ENCODE measurements around the gene LRRC61. TPM values are rescaled to one million over a fixed set of nuclear protein-coding genes. Genes with fewer than 3 reads are reported as not detected.
A peak's percentile ranks its signal among the peaks of the same experiment; 100 is the strongest.

LRRC61 gene
- total and polyA plus RNA-seq, 2 of the 13 experiments (the other 11 are each of a cell fraction or from before 2014, with no cell fraction given) = 33.0 to 34.8 TPM

- no peak for TF ChIP-seq MAFK (conservative IDR thresholded peaks at IDR 0.05 in 1 of 2, IDR thresholded peaks at IDR 0.05 in 1 of 2; ENCODE audit: low read length in 2 of 2)
- TF ChIP-seq SP1 (IDR thresholded peaks at IDR 0.05) = no peak
- no peak for TF ChIP-seq SP1 (CRISPR knock-in tag; IDR thresholded peaks at IDR 0.05)
- no peak for TF ChIP-seq NR1H2 (CRISPR knock-in tag; IDR thresholded peaks at IDR 0.05; ENCODE audit: borderline replicate concordance, low read depth)
- TF ChIP-seq ZNF740 (CRISPR knock-in tag; IDR thresholded peaks at IDR 0.05) = peak; percentile 47; the same call in 1 of the 2 replicates
- TF ChIP-seq AHDC1 (CRISPR knock-in tag; IDR thresholded peaks at IDR 0.05; ENCODE audit: borderline replicate concordance) = no peak
- no peak for TF ChIP-seq ZNF639 (CRISPR knock-in tag; conservative IDR thresholded peaks at IDR 0.05)
Measured at GRCh38 chr7:150324373-150324961, 1.3 kb downstream of the LRRC61 start (continued).

Measured in HepG2 (cell line).